AG04450 (cell line): ENCODE measurements around the gene ACKR2. TPM values are rescaled to one million over a fixed set of nuclear protein-coding genes. Genes with fewer than 3 reads are reported as not detected.

Source experiments
- polyA plus RNA-seq: library from polyadenylated mRNA; depleted of rRNA; stranded (reverse); fragments of >200 nt; gene quantifications from 2 replicates; pipeline ENCODE4 v1.2.3, GENCODE V29; 2011; rRNA removed
- small RNA-seq: library from RNA; depleted of rRNA; stranded (forward); fragments of <200 nt; gene quantifications from one replicate; pipeline ENCODE3, GENCODE V24; 2012; ENCODE audit warnings: low read depth; ENCODE audit not compliant: insufficient read length

Gene ACKR2
- polyA plus RNA-seq, 1 experiment = 0.04 TPM

Small RNAs within 50 kb of the gene (small RNA-seq; reads per million reads assigned to genes)
- not detected for gene CCDC13

Other genes with a start within 250 kb of the ACKR2 start
- 32.3 and 33.0 TPM in 2 replicates for gene SEC22C, start 227.5 kb upstream of the ACKR2 start, polyA plus RNA-seq
- 28.1 and 36.0 TPM in 2 replicates for gene SS18L2, start 218.6 kb upstream of the ACKR2 start, polyA plus RNA-seq
- gene NKTR, start 208.8 kb upstream of the ACKR2 start, polyA plus RNA-seq = 40.2 and 56.2 TPM in 2 replicates
- gene ZBTB47, start 155.7 kb upstream of the ACKR2 start, polyA plus RNA-seq = 7.8 and 11.8 TPM in 2 replicates
- gene KLHL40, start 123.9 kb upstream of the ACKR2 start, polyA plus RNA-seq = not detected in 2 replicates
- not detected in 2 replicates for gene HHATL, start 106.6 kb upstream of the ACKR2 start, polyA plus RNA-seq
- gene CCDC13, start 36.2 kb upstream of the ACKR2 start, polyA plus RNA-seq = 0.20 TPM in 1 of 2 replicates, not detected in the other
- gene HIGD1A, start 5.0 kb upstream of the ACKR2 start, polyA plus RNA-seq = 158 and 225 TPM in 2 replicates
- not detected in 2 replicates for gene CYP8B1, start 66.4 kb downstream of the ACKR2 start, polyA plus RNA-seq
- gene ZNF662, start 96.7 kb downstream of the ACKR2 start, polyA plus RNA-seq = 1.3 TPM in 2 replicates
- 0.43 and 0.46 TPM in 2 replicates for gene GASK1A, start 169.9 kb downstream of the ACKR2 start, polyA plus RNA-seq